GM21381 (cell line): ENCODE data around the gene TTLL12.
A peak's percentile ranks its signal among the peaks of the same experiment; 100 is the strongest.

Experiments used
- ATAC-seq: cut with Tn5 transposase; IDR thresholded peaks from one replicate; pipeline ENCODE4 v1.9.1; 2021; ENCODE audit warnings: mild to moderate bottlenecking, moderate library complexity; ENCODE audit not compliant: unreplicated experiment

TTLL12 gene

DNA sequence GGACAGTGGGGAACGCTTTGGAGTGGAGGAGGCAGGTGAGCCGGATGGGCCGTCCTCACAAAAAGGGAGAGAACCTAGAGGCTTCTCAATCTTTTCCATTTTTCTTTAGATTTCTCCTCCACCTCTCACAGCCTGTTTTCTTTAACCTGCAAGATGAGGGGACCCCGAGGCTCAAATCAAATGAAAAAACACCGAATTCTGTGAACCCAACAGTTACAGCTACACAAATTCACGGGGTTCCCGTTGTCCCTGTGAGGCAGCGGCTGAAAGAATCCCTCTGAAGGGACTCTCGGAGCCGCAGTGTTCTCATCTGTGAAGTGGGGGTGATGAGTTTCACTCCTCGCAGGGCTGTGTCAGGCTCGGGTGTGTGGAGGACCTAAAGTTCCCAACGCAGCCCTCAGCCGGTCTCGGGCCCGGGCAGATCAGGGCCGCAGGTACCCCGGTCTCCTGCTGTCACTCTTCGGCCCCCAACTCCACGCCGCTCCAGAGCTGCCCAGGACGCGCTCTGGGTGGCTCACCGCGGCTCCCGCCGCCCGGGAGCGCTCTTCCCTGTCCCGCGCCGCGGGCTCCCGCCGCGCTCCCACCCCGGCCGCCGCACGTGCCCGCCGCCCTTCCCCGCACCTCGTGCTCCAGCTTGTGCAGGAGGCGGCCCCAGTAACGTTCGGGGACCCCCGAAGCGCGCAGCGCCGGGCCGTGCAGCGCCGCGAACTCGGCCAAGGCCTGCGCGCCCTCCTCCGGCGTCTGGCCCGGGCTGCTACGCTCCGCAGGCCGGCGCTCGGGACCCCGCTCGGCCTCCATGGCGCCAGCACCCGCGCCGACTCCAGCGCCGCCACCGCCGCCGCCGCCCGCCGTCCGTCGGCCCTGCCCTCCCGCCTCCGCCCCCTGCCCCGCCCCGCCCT, at the start of gene TTLL12:
TSS of gene TTLL12 (minus strand) at position 863 of the 899 bp plus-strand sequence. CDS start at position 798, 65 bp downstream.
- ATAC-seq, result peak; percentile 62

DNA sequence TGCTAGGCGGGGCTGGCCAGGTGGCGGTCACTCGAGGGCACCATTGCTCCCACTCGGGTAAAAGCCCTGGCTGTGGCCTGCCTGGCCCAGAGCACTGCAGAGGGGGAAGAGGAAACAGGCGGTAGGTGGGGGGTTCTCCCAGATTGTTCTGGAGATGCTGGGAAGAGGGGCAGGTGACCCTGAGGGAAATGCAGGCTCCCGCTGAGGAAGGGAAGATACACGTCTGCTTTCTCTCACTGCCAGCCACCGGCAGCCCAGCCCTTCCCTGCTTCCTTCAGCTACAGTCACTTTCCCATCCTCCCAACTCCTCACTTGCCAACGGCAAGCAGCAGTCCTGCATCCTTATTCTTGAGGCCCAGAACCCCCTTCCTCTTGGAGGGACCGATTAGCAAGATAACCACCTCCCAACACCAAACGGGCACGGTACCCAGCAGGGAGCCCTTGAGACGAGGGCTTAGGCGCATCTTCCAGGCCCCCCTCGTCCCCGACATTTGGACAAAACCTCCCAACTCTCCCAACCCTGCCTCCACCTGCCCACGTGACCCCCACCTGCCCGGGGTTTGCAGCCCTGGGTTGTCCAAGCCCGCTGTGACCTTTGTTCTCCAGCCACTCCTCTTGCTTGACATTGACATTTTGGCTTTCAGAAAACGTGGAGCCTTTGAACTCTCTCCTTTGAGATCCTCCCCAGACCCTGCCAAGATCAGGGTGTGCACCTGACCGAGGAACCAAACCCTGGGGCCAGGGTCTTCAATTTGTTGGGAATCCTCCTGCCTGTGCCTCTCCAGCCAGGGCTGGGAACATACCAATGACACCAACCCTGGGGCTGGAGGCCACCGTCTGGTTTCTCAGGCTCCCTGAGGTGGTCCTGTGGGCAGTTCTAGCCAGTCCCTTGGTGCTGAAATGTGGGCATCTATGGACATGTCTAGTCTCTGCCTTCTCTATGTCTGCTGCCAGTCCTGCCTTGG, 48.8 kb upstream of the TTLL12 start:
- ATAC-seq, result no peak

- no peak for ATAC-seq
Observed at GRCh38 chr22:43234264-43234988, 47.5 kb upstream of the TTLL12 start.

GRCh38 chr22:43233529-43233928, 46.6 kb upstream of the TTLL12 start:
- no peak for ATAC-seq

GRCh38 chr22:43232445-43232844, 45.5 kb upstream of the TTLL12 start:
- no peak for ATAC-seq

DNA sequence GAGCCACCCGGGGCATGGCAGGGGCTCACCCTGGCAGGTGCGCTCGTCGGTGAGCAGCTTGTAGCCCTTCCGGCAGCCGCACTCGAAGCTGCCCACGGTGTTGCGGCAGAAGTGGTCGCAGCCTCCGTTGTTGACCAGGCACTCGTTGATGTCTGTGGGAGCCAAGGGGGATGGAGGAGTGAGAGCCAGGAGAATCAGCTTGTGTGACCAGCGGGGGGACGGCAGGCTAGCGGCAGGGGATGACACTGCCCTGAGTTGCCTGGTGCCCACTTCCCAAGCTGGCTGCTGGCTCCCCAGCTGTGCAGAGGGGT, 44.7 kb upstream of the TTLL12 start:
- no peak for ATAC-seq

GRCh38 chr22:43230971-43231723, 44.2 kb upstream of the TTLL12 start:
- ATAC-seq, result no peak

DNA sequence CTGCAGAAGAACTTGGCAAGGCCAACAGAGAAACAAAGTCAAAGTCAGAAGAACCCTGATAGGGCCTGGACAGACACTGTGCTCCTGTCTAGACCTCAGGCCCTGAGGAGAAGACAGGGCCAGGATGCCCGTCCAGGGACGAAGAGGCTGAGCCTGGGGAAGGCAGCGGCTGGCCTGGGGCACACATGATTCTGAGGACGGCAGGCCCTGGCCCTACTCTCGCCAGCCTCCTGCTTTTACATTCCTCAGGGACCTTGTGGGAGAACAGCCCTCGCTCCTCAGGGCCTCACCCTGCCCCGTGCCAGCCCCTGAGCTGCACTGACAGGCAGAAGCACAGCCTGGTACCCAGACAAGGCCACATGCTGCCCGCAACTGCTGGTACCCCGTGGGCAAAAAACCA, 43.6 kb upstream of the TTLL12 start:
- no peak for ATAC-seq

- ATAC-seq, result no peak
Observed at GRCh38 chr22:43228863-43229262, 41.9 kb upstream of the TTLL12 start.

DNA sequence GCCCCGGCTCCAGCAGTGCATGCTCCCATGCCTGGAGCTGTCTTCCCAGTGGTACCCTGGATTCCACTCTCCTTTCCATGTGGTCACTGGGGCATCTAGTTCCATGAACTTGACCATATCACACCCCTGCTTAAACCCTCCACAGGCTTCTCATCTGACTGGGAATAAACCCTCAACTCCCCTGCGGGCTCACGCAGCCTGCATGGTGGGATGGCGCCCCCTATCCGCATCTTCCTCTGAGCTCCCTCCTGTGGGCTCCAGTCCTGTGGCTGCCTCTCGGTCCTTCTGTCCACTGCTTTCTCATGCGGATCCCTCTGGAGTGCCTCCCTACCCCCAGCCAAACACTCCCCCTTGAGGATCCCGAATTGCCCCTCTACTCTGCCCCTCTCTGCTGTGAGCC, 41.4 kb upstream of the TTLL12 start:
- no peak for ATAC-seq

- ATAC-seq, result no peak
Observed at GRCh38 chr22:43227239-43227630, 40.3 kb upstream of the TTLL12 start.

DNA sequence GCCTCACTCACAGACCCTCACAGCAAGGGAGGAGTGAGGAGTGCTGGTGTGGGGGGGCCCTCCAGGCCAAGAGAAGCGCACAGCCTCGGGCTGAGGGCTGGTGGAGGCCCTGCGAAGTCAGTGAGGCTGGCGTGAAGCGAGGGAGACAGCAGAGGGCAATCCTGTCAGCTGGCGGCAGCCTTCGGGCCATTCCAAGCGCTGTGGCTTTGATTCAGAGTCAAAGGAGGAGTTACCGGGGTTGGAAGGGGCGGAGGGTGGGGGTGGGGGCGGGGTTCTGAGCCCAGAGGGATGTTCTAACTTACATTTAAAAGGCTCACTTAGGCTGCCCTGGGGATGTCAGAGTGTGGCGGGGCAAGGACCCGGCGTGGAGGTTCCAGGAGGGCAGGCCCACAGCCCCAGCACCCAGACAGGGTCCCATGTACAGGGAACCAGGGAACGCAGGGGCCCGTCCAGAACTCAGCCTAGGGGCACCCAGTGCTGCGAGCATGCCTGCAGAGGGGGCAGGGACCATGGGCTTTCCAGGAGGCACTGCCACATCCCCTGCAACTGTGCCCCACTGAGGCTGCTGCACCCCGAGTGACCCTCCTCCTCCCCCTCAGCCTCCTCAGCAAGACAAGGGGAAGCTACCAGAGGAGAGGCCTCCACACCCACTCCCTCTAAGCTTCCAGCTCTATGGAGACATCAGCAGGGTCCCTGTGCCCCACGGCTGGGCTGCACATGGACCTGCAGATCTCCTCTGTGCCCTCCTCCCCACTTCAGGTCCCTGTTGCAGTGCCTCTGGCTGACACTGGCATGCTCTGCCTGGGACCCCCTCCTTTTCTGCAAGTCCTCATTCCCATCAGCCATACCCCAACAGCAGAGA, 39.7 kb upstream of the TTLL12 start:
- ATAC-seq, result no peak

GRCh38 chr22:43225609-43226008, 38.7 kb upstream of the TTLL12 start:
- no peak for ATAC-seq

DNA sequence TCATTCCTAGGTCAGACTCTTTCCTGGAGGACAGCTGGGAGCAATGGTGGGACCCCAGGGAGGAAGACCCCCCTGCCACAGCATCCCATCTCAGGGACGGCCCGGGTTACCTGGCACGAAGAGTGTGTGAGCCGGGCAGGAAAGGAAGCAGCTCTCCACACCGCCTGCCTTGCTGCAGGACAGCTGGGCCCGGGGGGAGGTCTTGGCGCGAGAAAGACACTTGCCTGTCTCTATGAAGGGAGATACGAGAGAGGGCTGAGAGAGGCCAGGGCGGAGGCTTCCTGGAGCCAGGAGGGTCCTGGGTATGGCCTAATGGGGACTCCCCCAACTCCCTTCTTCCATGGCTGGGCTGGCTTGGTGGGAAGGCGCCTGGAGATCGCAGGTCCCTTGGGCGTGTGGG, 36.1 kb upstream of the TTLL12 start:
- no peak for ATAC-seq

- ATAC-seq, result no peak
Observed at GRCh38 chr22:43222262-43222661, 35.3 kb upstream of the TTLL12 start.

DNA sequence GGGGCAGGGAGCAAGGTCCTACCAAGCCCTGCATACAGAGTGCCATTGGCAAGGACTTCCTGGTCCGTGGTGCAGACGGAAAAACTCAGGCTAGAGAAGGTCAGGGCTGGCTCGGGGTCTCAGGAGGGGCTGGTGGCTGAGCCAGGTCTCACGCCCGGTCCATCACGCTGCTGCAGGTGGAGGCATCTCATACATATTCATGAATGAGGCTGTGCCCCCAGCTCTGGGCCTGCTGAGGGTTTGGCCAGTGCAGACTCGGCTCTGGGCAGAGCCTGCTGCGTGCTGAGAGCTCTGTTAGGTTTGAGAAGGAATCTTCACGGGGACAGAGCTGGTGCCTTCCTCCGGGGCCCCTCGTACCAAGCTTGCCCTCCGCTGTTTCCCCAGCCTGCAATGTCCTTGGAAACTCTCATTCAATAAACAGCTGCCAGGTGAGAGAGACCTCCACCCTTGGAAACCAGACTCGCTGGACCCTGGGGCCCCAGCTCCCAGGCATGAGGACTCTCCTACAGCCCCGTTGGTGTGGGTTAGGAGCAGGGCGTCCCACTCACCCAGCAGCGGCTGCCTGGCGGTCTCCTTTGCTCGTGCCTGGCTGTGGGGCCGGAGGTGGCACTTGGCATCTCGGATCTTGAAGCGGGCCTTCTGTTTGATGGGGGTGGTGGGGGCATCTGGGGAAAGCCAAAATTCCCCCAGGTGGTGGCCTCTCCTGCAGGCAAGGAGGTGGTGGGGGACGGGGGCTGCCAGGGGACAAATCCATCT, 33.9 kb upstream of the TTLL12 start:
- no peak for ATAC-seq

- no peak for ATAC-seq
Observed at GRCh38 chr22:43218786-43219185, 31.9 kb upstream of the TTLL12 start.

GRCh38 chr22:43217285-43218030, 30.5 kb upstream of the TTLL12 start:
- ATAC-seq, result no peak
